K562 (cell line): ENCODE results near the gene KCTD16. TPM values are rescaled to one million over a fixed set of nuclear protein-coding genes. Genes with fewer than 3 reads are reported as not detected.

Experiments
- ATAC-seq: fragments of 200-7000 bp; cut with Tn5 transposase; 3 replicates; pipeline ENCODE4 v1.9.1; 2020; ENCODE audit warnings: moderate library complexity
- BruUV-seq: library from RNA; stranded (reverse); fragments of 400-500 nt; replicated peaks from 2 replicates; lab custom pipeline; 2021; lab: Mats Ljungman, UMichigan
- CTCF ChIA-PET: fragments of 300-600 bp; formaldehyde crosslinking; extraction: SDS; loops from one replicate; lab custom pipeline; 2021; ENCODE audit warnings: low intra/inter-chr PET ratio; lab: Yijun Ruan, JAX
- POLR2A ChIA-PET: fragments of 300-600, 350-650 bp; sonication (Branson Sonifier 250); formaldehyde crosslinking; extraction: SDS; loops from one replicate; lab custom pipeline; 2021; ENCODE audit warnings: antibody characterized with exemption, inconsistent platforms; lab: Yijun Ruan, JAX
- DNase-seq, 4 experiments: peaks; one replicate each; pipeline versions ENCODE4 v3.0.0 to v3.0.0-alpha.2; 2011 to 2018; ENCODE audit warnings: low spot score in 3 of 4, mixed read lengths in 3 of 4; ENCODE audit errors: extremely low read depth in 1 of 4
- FAIRE-seq: peaks from 2 replicates; lab custom pipeline; 2011; peaks lifted over from hg19 to GRCh38; lab: Jason Lieb, UNC
- H2AFZ ChIP-seq: 2 replicates; pipeline ENCODE4 v1.6.0; 2011; ENCODE audit warnings: low read depth, low read length, control low read depth, inconsistent platforms
- H3K27ac ChIP-seq: fragments of 200-600 bp; 3 replicates; pipeline ENCODE4 v1.8.0; 2011; ENCODE audit warnings: low read depth, mild to moderate bottlenecking, control low read depth, inconsistent platforms, low read length, moderate library complexity, mixed read lengths; ENCODE audit errors: extremely low read depth
- H3K27me3 ChIP-seq, 2 experiments: fragments of 300-600 bp in 1 of 2; 2 replicates in 1 of 2; 3 replicates in 1 of 2; pipeline versions ENCODE4 v1.6.0 to v1.8.0; 2011; ENCODE audit warnings: inconsistent platforms in 2 of 2, low read length in 2 of 2, mild to moderate bottlenecking in 1 of 2, mixed read lengths in 1 of 2, moderate library complexity in 1 of 2; ENCODE audit not compliant: control insufficient read depth in 2 of 2, insufficient read depth in 2 of 2
- H3K36me3 ChIP-seq: fragments of 300-600 bp; 3 replicates; pipeline ENCODE4 v1.8.0; 2011; ENCODE audit warnings: mild to moderate bottlenecking, low read length, inconsistent platforms; ENCODE audit not compliant: control insufficient read depth, insufficient read depth
- H3K4me1 ChIP-seq, 2 experiments: fragments of 200-600 bp in 1 of 2; replicated peaks in 1 of 2; 2 replicates in 1 of 2; 3 replicates in 1 of 2; pipeline versions ENCODE4 v1.5.1 to v1.8.0; 2011; ENCODE audit warnings: inconsistent platforms in 2 of 2, low read length in 2 of 2, mild to moderate bottlenecking in 1 of 2, mixed read lengths in 1 of 2, moderate library complexity in 1 of 2; ENCODE audit not compliant: control insufficient read depth in 2 of 2, insufficient read depth in 2 of 2
- H3K4me2 ChIP-seq: 2 replicates; pipeline ENCODE4 v1.6.1; 2011; ENCODE audit warnings: low read length, control low read depth, inconsistent platforms, mixed read lengths; ENCODE audit not compliant: insufficient read depth
- H3K4me3 ChIP-seq: fragments of 200-600 bp; sonication (generic), shearing (Covaris generic); 2 replicates; pipeline ENCODE4 v1.5.1; 2016; ENCODE audit warnings: control low read depth, inconsistent platforms
- H3K79me2 ChIP-seq: fragments of 200-600 bp; 3 replicates; pipeline ENCODE4 v1.8.0; 2011; ENCODE audit warnings: low read length, inconsistent platforms; ENCODE audit not compliant: control insufficient read depth, insufficient read depth
- H3K9ac ChIP-seq, 2 experiments: 2 replicates each; pipeline versions ENCODE4 v1.6.0 to v1.6.1; 2011; ENCODE audit warnings: low read depth in 2 of 2, low read length in 2 of 2, control low read depth in 1 of 2, inconsistent platforms in 1 of 2, mild to moderate bottlenecking in 1 of 2, mixed read lengths in 1 of 2; ENCODE audit not compliant: insufficient read depth in 1 of 2
- H3K9me1 ChIP-seq: one replicate; pipeline ENCODE4 v1.6.0; 2011; ENCODE audit warnings: inconsistent platforms, mild to moderate bottlenecking, low read length, moderate library complexity; ENCODE audit not compliant: control insufficient read depth, insufficient read depth
- H3K9me3 ChIP-seq: replicated peaks from 2 replicates; pipeline ENCODE4 v1.5.1; 2011; ENCODE audit warnings: low read depth, low read length, inconsistent platforms; ENCODE audit not compliant: control insufficient read depth, insufficient read depth
- H4K20me1 ChIP-seq: replicated peaks from 2 replicates; pipeline ENCODE4 v1.6.1; 2011; ENCODE audit warnings: low read length, inconsistent platforms, mixed read lengths; ENCODE audit not compliant: control insufficient read depth, insufficient read depth
- ASH1L ChIP-seq: fragments of 450-650 bp; IDR thresholded peaks from 2 replicates; pipeline ENCODE4 v1.6.1; 2018; ENCODE audit warnings: borderline replicate concordance, mild to moderate bottlenecking, low read depth; ENCODE audit not compliant: partially characterized antibody
- RBBP5 ChIP-seq: fragments of 200-600 bp; sonication (generic); IDR thresholded peaks from 2 replicates; pipeline ENCODE4 v1.6.1; 2012; ENCODE audit warnings: borderline replicate concordance, mild to moderate bottlenecking, low read length, control low read depth, inconsistent platforms; ENCODE audit not compliant: insufficient read depth, poor library complexity, severe bottlenecking
- TCF3 ChIP-seq: sonication (generic); formaldehyde crosslinking; IDR thresholded peaks from 2 replicates; pipeline ENCODE4 v1.4.0; 2020; ENCODE audit warnings: mild to moderate bottlenecking, missing genetic modification reagents
- TGIF2 ChIP-seq: sonication (generic); formaldehyde crosslinking; IDR thresholded peaks from 2 replicates; pipeline ENCODE4 v1.8.1; 2022; ENCODE audit warnings: mild to moderate bottlenecking, missing genetic modification reagents, moderate library complexity
- TOE1 ChIP-seq, 2 experiments: fragments of 450-650 bp in 1 of 2; sonication (generic) in 1 of 2; formaldehyde crosslinking in 1 of 2; IDR thresholded peaks; 2 replicates each; pipeline versions ENCODE4 v1.7.1 to v1.8.0; 2016 to 2022; ENCODE audit warnings: borderline replicate concordance in 2 of 2, mild to moderate bottlenecking in 2 of 2, antibody characterized with exemption in 1 of 2, inconsistent platforms in 1 of 2, low read depth in 1 of 2, missing genetic modification reagents in 1 of 2, moderate library complexity in 1 of 2
- WGBS: fragments of 100-300 bp; shearing (Covaris generic); methylation state at CpG from one replicate; pipeline ENCODE4 v1.1.6; 2016; ENCODE audit warnings: low coverage, mixed read lengths; ENCODE audit not compliant: insufficient coverage; ENCODE audit errors: missing lambda C conversion rate; 5-methylcytosine and 5-hydroxymethylcytosine counted together
- in situ Hi-C: fragments of 300-500 bp; cut with MboI; formaldehyde crosslinking; loops from 4 replicates; pipeline ENCODE4 v1.15.0; 2018; ENCODE audit warnings: inconsistent platforms, mixed read lengths
- intact Hi-C: fragments of 100-400 bp; cut with micrococcal nuclease; formaldehyde crosslinking; loops from 2 replicates; pipeline ENCODE4 v1.14.2; 2022
- polyA plus RNA-seq, 8 experiments: library from polyadenylated mRNA; depleted of rRNA in 4 of 8; stranded (reverse) in 5 of 8; unstranded in 3 of 8; fragments of >200 nt; fragmentation: Nextera tagmentation in 2 of 8; fragmentation: Illumina TruSeq in 1 of 8; extraction: Ambion mirVana in 2 of 8; extraction: Trizol in 1 of 8; gene quantifications; 2 replicates each; pipeline versions ENCODE4 v1.2.1 to v1.2.3, GENCODE V29; 2011 to 2014; ENCODE audit warnings: inconsistent platforms in 1 of 8, missing spikeins in 1 of 8
- total RNA-seq, 7 experiments: library from RNA; depleted of rRNA in 6 of 7; stranded (reverse); fragments of >200 nt in 6 of 7; fragmentation: Illumina TruSeq in 2 of 7; extraction: Trizol in 2 of 7; gene quantifications; 2 replicates each; pipeline versions ENCODE4 v1.2.1 to v1.2.3, GENCODE V29; 2011 to 2021; ENCODE audit warnings: low replicate concordance in 1 of 7
- TF ChIP-seq, protein P1 (sequence below): fragments of 250-450 bp; sonication (Bioruptor Pico); IDR thresholded peaks from 2 replicates; pipeline ENCODE4 v1.4.0; 2020; ENCODE audit warnings: mild to moderate bottlenecking

KCTD16 gene
- total and polyA plus RNA-seq, 9 of the 15 experiments (the other 6 are each of a cell fraction or from before 2014, with no cell fraction given): 0.04 TPM; not detected in 8

- Histone ChIP-seq H4K20me1 (no peaks in the 10 kb centered on the region), H3K9ac (no peak overlapping the region), H3K9me3 (no peaks in the 10 kb centered on the region), H3K36me3 (no peaks in the 10 kb centered on the region), H3K9me1 (no peaks in the 10 kb centered on the region), H3K4me1 (no peaks in the 10 kb centered on the region), H2AFZ (no peak overlapping the region), H3K4me3 (no peak overlapping the region), H3K27me3 (no peaks in the 10 kb centered on the region), H3K4me2 (no peak overlapping the region), H3K79me2 (no peaks in the 10 kb centered on the region), H3K27ac (no peak overlapping the region)
- ATAC-seq (no peak), DNase-seq (no peak), FAIRE-seq (no peak)
- intact Hi-C loops: no loop called here
- POLR2A ChIA-PET: no interaction called here
- CTCF ChIA-PET: no interaction called here
- WGBS: 2% methylated on average over 9 of the region's 9 CpGs
- TF ChIP-seq RBBP5 (no peak), ASH1L (no peak), TOE1 (IDR thresholded peaks at IDR 0.05; ENCODE audit: borderline replicate concordance) (no peak), TOE1 (CRISPR knock-in tag; IDR thresholded peaks at IDR 0.05; ENCODE audit: borderline replicate concordance, low read depth) (no peak), TCF3 (CRISPR knock-in tag) (no peak), TGIF2 (CRISPR knock-in tag) (no peak)
- TF ChIP-seq, protein P1, sequence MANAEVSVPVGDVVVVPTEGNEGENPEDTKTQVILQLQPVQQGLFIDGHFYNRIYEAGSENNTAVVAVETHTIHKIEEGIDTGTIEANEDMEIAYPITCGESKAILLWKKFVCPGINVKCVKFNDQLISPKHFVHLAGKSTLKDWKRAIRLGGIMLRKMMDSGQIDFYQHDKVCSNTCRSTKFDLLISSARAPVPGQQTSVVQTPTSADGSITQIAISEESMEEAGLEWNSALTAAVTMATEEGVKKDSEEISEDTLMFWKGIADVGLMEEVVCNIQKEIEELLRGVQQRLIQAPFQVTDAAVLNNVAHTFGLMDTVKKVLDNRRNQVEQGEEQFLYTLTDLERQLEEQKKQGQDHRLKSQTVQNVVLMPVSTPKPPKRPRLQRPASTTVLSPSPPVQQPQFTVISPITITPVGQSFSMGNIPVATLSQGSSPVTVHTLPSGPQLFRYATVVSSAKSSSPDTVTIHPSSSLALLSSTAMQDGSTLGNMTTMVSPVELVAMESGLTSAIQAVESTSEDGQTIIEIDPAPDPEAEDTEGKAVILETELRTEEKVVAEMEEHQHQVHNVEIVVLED (CRISPR knock-in tag): no peak
- no TSS peak for BruUV-seq
- in situ Hi-C loops: no loop called here
These were observed 313.6 kb downstream of the KCTD16 start for GRCh38 chr5:144484124-144484897.
